ENCODE results near the gene FAM219A. TPM values are rescaled to one million over a fixed set of nuclear protein-coding genes. Genes with fewer than 3 reads are reported as not detected.

FAM219A gene
- total RNA-seq (8.8 and 9.5 TPM in 2 replicates), polyA plus RNA-seq (15.0 and 16.3 TPM in 2 replicates)

- H3K4me1 ChIP-seq (ENCODE audit: insufficient read depth) = peaks cover 3% of the 10 kb centered on the region
- peak within 1 kb of the TSS; percentile 89 for H3K4me3 ChIP-seq
- H3K27ac ChIP-seq = peak within 1 kb of the TSS; percentile 53
- H3K27me3 ChIP-seq = no peaks in the 10 kb centered on the region
- no peaks in the 10 kb centered on the region for H3K36me3 ChIP-seq (replicated peaks; ENCODE audit: insufficient read depth, low read depth)
- H3K9me3 ChIP-seq (ENCODE audit: low read depth) = no peaks in the 10 kb centered on the region
- H3K9me2 ChIP-seq (replicated peaks; ENCODE audit: insufficient read depth) = no peaks in the 10 kb centered on the region
- peak; percentile 100 for DNase-seq (ENCODE audit: low spot score)
- H2AFZ ChIP-seq = peak within 1 kb of the TSS; percentile 72
- TF ChIP-seq CTCF (IDR thresholded peaks at IDR 0.05; ENCODE audit: poor library complexity) (no peak), EZH2phosphoT487 (IDR thresholded peaks at IDR 0.05; ENCODE audit: low read depth, severe bottlenecking, unreplicated experiment) (no peak), EZH2 (IDR thresholded peaks at IDR 0.05; ENCODE audit: borderline replicate concordance) (no peak)
- peak within 1 kb of the TSS; percentile 96 for H3K4me2 ChIP-seq
- peaks cover 39% of the 10 kb centered on the region for H3K79me2 ChIP-seq
- under 1% methylated on average over 51 of the region's 94 CpGs for WGBS (ENCODE audit: low lambda C conversion rate, missing lambda C conversion rate)
- peaks cover 18% of the 10 kb centered on the region for H4K20me1 ChIP-seq (ENCODE audit: insufficient read depth, poor library complexity, severe bottlenecking)
These were observed at the start of gene FAM219A, which contains the start of gene DNAI1 for GRCh38 chr9:34458013-34458958. Gene FAM219A, minus strand, starts transcription at chr9:34458570. Its CDS starts 307 bp downstream, at chr9:34458263. Gene DNAI1, plus strand, starts transcription at chr9:34458805. Its CDS starts 201 bp downstream, at chr9:34459006.

GRCh38 chr9:34507966-34508365, 49.6 kb upstream of the FAM219A start:
- TF ChIP-seq EZH2 (IDR thresholded peaks at IDR 0.05; ENCODE audit: borderline replicate concordance) = no peak
- no peak for TF ChIP-seq EZH2phosphoT487 (IDR thresholded peaks at IDR 0.05; ENCODE audit: low read depth, severe bottlenecking, unreplicated experiment)
- no peak for TF ChIP-seq CTCF (IDR thresholded peaks at IDR 0.05; ENCODE audit: poor library complexity)
- H3K4me2 ChIP-seq = no peak overlapping the region
- H3K4me1 ChIP-seq (ENCODE audit: insufficient read depth) = peaks cover 7% of the 10 kb centered on the region
- no peaks in the 10 kb centered on the region for H4K20me1 ChIP-seq (ENCODE audit: insufficient read depth, poor library complexity, severe bottlenecking)
- H3K9me2 ChIP-seq (replicated peaks; ENCODE audit: insufficient read depth) = no peaks in the 10 kb centered on the region
- DNase-seq (ENCODE audit: low spot score) = no peak
- no peaks in the 10 kb centered on the region for H3K79me2 ChIP-seq
- no peak overlapping the region for H3K4me3 ChIP-seq
- H3K36me3 ChIP-seq (replicated peaks; ENCODE audit: insufficient read depth, low read depth) = no peaks in the 10 kb centered on the region
- no peak overlapping the region for H3K27ac ChIP-seq
- no peak overlapping the region for H2AFZ ChIP-seq
- no peaks in the 10 kb centered on the region for H3K9me3 ChIP-seq (ENCODE audit: low read depth)
- no peaks in the 10 kb centered on the region for H3K27me3 ChIP-seq

GRCh38 chr9:34507556-34507955, 49.2 kb upstream of the FAM219A start:
- Histone ChIP-seq H3K27me3 (no peaks in the 10 kb centered on the region), H3K36me3 (replicated peaks; ENCODE audit: insufficient read depth, low read depth) (no peaks in the 10 kb centered on the region), H3K79me2 (no peaks in the 10 kb centered on the region), H3K4me3 (no peak overlapping the region), H3K9me3 (ENCODE audit: low read depth) (no peaks in the 10 kb centered on the region), H3K27ac (no peak overlapping the region), H2AFZ (no peak overlapping the region), H3K9me2 (replicated peaks; ENCODE audit: insufficient read depth) (no peaks in the 10 kb centered on the region), H4K20me1 (ENCODE audit: insufficient read depth, poor library complexity, severe bottlenecking) (no peaks in the 10 kb centered on the region), H3K4me2 (no peak overlapping the region), H3K4me1 (ENCODE audit: insufficient read depth) (peaks cover 3% of the 10 kb centered on the region)
- TF ChIP-seq CTCF (IDR thresholded peaks at IDR 0.05; ENCODE audit: poor library complexity) (no peak), EZH2 (IDR thresholded peaks at IDR 0.05; ENCODE audit: borderline replicate concordance) (no peak), EZH2phosphoT487 (IDR thresholded peaks at IDR 0.05; ENCODE audit: low read depth, severe bottlenecking, unreplicated experiment) (no peak)
- DNase-seq (ENCODE audit: low spot score) = no peak
- 84% methylated on average over 5 of the region's 5 CpGs for WGBS (ENCODE audit: low lambda C conversion rate, missing lambda C conversion rate)

Measured in hepatocyte (in vitro differentiated cells).